ENCODE results near the gene MBLAC1. TPM values are rescaled to one million over a fixed set of nuclear protein-coding genes. Genes with fewer than 3 reads are reported as not detected.

MBLAC1 gene
- total RNA-seq, 1 experiment from 2014 or later: 5.2 TPM

DNA sequence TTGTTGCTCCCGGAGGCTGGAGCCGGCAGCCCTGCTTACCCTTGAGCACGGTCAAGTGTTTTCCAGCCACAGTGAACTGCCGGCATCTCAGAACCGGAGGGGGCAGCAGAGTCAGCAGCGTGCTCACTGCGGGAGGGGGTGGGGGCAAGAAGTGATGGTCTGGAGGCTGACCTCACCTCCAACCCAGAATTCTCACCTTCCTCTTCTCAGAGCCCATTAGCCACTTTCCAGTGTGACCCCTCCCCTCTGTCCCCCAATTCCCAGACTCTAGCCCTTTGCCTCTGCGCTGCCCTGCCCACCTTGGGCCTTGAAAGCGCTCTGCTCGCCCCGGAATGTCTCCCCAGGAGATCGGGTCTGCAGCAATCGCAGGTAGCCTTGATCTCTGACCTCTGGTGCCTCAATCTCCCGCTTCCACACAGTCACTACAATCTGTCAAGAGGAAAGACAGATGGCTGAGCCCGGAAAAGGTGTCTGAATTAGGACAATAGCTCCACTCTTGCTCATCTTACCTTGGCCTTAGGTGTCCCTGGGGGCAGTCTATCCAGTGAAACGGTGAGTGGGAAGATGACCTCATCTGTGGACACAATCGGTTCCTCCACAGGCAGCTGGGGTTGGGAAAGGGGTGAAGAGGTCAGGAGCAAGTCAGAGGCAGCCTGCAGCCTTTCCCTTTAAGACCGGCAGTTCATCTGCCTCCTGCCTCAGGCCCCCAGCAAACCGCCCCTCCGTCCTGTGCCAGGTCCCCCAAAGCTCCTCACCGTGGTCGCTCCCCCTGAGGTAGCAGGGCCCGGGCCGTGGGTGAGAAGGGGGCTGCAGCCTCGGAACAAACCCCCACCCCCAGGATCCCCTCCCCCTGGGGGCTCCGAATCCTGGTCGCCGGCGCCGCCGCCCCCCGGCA lies 30.8 kb downstream of the MBLAC1 start:
- intact Hi-C loops (cut with micrococcal nuclease; ENCODE audit: unreplicated experiment) (no loop called here), in situ Hi-C loops (cut with HindIII; ENCODE audit: low pct_unique_long_range_greater_than_20kb, low sequenced_read_pairs) (no loop called here)
- ATAC-seq (peak; percentile 67), DNase-seq (ENCODE audit: low read depth, low spot score) (no peak)
- ChIA-PET CTCF (no interaction called here), POLR2A (interaction anchor here (0.6 kb wide), 1 partner anchor 40 kb away, joined by 3 read pairs; no protein-coding TSS in a partner anchor)
- TSS peak; percentile 79 for BruUV-seq (replicated peaks)
- no peaks in the 10 kb centered on the region for H3K27me3 ChIP-seq (ENCODE audit: control insufficient read depth, insufficient read depth, low read length)
- no peaks in the 10 kb centered on the region for H3K9me3 ChIP-seq (ENCODE audit: control insufficient read depth, insufficient read depth, low read depth, low read length)
- peaks cover 6% of the 10 kb centered on the region for H3K36me3 ChIP-seq (ENCODE audit: control insufficient read depth, insufficient read depth, low read length)
- H3K4me1 ChIP-seq (ENCODE audit: control insufficient read depth, insufficient read depth, low read length): peaks cover 44% of the 10 kb centered on the region
- H3K27ac ChIP-seq (ENCODE audit: low read length): peak overlapping the region; percentile 81
- H3K4me3 ChIP-seq (ENCODE audit: low read depth in 2 of 2, low read length in 2 of 2): peak overlapping the region; percentile 78 to 91
- TF ChIP-seq, protein P1, sequence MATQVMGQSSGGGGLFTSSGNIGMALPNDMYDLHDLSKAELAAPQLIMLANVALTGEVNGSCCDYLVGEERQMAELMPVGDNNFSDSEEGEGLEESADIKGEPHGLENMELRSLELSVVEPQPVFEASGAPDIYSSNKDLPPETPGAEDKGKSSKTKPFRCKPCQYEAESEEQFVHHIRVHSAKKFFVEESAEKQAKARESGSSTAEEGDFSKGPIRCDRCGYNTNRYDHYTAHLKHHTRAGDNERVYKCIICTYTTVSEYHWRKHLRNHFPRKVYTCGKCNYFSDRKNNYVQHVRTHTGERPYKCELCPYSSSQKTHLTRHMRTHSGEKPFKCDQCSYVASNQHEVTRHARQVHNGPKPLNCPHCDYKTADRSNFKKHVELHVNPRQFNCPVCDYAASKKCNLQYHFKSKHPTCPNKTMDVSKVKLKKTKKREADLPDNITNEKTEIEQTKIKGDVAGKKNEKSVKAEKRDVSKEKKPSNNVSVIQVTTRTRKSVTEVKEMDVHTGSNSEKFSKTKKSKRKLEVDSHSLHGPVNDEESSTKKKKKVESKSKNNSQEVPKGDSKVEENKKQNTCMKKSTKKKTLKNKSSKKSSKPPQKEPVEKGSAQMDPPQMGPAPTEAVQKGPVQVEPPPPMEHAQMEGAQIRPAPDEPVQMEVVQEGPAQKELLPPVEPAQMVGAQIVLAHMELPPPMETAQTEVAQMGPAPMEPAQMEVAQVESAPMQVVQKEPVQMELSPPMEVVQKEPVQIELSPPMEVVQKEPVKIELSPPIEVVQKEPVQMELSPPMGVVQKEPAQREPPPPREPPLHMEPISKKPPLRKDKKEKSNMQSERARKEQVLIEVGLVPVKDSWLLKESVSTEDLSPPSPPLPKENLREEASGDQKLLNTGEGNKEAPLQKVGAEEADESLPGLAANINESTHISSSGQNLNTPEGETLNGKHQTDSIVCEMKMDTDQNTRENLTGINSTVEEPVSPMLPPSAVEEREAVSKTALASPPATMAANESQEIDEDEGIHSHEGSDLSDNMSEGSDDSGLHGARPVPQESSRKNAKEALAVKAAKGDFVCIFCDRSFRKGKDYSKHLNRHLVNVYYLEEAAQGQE (IDR thresholded peaks at IDR 0.05; ENCODE audit: insufficient read depth in 1 of 2, low read depth in 2 of 2, low read length in 1 of 2): no peak
- TF ChIP-seq, protein P2, sequence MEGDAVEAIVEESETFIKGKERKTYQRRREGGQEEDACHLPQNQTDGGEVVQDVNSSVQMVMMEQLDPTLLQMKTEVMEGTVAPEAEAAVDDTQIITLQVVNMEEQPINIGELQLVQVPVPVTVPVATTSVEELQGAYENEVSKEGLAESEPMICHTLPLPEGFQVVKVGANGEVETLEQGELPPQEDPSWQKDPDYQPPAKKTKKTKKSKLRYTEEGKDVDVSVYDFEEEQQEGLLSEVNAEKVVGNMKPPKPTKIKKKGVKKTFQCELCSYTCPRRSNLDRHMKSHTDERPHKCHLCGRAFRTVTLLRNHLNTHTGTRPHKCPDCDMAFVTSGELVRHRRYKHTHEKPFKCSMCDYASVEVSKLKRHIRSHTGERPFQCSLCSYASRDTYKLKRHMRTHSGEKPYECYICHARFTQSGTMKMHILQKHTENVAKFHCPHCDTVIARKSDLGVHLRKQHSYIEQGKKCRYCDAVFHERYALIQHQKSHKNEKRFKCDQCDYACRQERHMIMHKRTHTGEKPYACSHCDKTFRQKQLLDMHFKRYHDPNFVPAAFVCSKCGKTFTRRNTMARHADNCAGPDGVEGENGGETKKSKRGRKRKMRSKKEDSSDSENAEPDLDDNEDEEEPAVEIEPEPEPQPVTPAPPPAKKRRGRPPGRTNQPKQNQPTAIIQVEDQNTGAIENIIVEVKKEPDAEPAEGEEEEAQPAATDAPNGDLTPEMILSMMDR (IDR thresholded peaks at IDR 0.05): no peak; the same call in 1 of the 2 replicates
- no peak for TF ChIP-seq SIN3A (IDR thresholded peaks at IDR 0.05; ENCODE audit: borderline replicate concordance, insufficient read depth, low read depth, low read length)
- peak; percentile 54; the same call in 1 of the 2 replicates for TF ChIP-seq POLR2AphosphoS5 (IDR thresholded peaks at IDR 0.05; ENCODE audit: low read depth, low read length)
- no peak for TF ChIP-seq TCF7L2 (IDR thresholded peaks at IDR 0.05; ENCODE audit: low read depth, low read length)

DNA sequence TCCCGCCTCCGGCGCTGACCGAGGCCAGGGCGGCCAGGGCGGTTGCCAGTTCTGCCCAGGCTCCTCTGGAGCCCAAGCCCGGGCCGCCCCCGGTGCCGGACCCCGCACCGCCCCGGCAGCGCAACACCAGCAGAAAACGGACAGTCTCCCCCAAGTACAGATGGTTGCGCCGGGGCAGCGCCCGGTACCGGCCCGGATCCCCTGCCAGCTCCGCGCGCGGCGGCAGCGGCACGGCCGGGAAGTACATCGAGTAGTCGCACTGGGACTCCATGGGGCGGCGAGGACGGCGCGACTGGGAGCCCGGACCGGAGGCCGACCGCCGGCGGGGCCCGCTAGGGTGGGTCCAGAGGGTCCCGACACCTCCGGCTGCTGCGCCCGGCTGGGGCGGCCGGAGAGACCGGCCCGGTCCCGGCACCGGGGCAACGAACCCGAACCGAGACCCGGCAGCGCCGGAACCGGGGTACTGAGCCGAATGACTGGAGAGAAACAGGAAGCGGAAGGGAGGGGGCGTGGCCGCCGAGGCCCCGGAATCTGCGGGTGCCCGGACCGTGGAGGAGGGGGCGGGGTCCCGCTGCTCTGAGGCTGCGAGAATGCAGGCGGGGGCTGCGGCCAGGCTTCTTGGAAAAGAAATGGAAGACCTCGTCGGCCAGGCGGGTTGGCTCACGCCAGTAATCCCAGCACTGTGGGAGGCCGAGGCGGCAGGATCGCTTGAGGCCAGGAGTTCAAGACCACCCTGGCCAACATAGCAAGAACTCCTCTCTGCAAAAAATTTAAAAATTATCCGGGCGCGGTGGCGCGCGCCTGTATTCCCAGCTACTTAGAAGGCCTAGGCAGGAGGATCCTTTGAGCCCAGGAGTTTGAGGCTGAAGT lies 31.7 kb downstream of the MBLAC1 start, which contains the start of gene TRAPPC14:
TRAPPC14 (minus strand) TSS at position 495 of the 870 bp plus-strand sequence; CDS start at position 271, 224 bp downstream.
- ChIA-PET POLR2A (interaction anchor here (0.7 kb wide), 1 partner anchor 81 kb away, joined by 6 read pairs; no protein-coding TSS in a partner anchor), CTCF (no interaction called here)
- Histone ChIP-seq H3K27me3 (ENCODE audit: control insufficient read depth, insufficient read depth, low read length) (no peaks in the 10 kb centered on the region), H3K4me3 (ENCODE audit: low read depth in 2 of 2, low read length in 2 of 2) (peak within 1 kb of the TSS; percentile 78 to 91), H3K36me3 (ENCODE audit: control insufficient read depth, insufficient read depth, low read length) (peaks cover 6% of the 10 kb centered on the region), H3K27ac (ENCODE audit: low read length) (peak within 1 kb of the TSS; percentile 81), H3K4me1 (ENCODE audit: control insufficient read depth, insufficient read depth, low read length) (peaks cover 38% of the 10 kb centered on the region), H3K9me3 (ENCODE audit: control insufficient read depth, insufficient read depth, low read depth, low read length) (no peaks in the 10 kb centered on the region)
- no peak for DNase-seq (ENCODE audit: low read depth, low spot score)
- peak; percentile 83 for ATAC-seq
- BruUV-seq (replicated peaks): no TSS peak
- in situ Hi-C loops (cut with HindIII; ENCODE audit: low pct_unique_long_range_greater_than_20kb, low sequenced_read_pairs) (no loop called here), intact Hi-C loops (cut with micrococcal nuclease; ENCODE audit: unreplicated experiment) (no loop called here)
- peak; percentile 84; the same call in 1 of the 2 replicates for TF ChIP-seq SIN3A (IDR thresholded peaks at IDR 0.05; ENCODE audit: borderline replicate concordance, insufficient read depth, low read depth, low read length)
- peak; percentile 93 for TF ChIP-seq POLR2AphosphoS5 (IDR thresholded peaks at IDR 0.05; ENCODE audit: low read depth, low read length)
- TF ChIP-seq, protein P2 (IDR thresholded peaks at IDR 0.05): no peak

Data from Panc1 (cell line).